GM19468 (cell line): ENCODE data around the gene CTPS2.
"Not testable (repeated sequence)": the region's sequence is repeated elsewhere in the genome, so short reads cannot be mapped to it uniquely, and the experiment has no call there.

Source experiments
- ATAC-seq: cut with Tn5 transposase; IDR thresholded peaks from one replicate; pipeline ENCODE4 v1.9.1; 2021; ENCODE audit warnings: mild to moderate bottlenecking, moderate library complexity, moderate number of reproducible peaks; ENCODE audit not compliant: unreplicated experiment; ENCODE audit errors: extremely low read depth

The CTPS2 gene

DNA sequence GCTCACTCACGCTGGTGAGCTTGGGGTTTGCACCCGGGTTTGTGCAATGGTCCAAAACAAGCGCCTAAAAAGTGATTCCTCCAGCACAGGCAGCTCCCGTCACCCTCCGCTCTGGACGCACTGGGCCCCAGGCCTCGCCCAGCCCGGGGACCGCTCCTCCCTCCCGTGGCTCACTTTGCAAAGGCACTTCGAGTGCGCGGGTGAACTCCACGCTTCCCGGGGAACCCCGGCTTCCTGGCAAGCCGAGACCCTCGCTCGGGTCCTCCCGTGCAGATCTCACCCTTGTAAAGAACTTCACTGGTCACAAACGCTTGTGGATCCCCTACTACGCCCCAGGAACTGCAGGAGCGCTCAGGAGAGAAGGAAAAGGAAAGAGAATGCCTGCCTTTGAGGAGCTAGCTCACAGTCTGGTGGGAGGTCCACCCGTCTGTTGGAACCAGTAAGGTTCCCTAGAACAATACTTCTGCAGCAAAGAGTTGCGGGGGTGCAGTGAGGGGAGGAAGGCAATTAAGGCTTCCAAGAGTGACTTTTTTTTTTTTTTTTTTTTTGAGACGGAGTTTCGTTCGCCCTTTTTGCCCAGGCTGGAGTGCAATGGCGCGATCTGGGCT lies at the start of gene CTPS2:
Gene CTPS2, minus strand, starts transcription at position 122 of the 608 bp plus-strand sequence. CDS start 9,767 bp downstream, outside the sequence.
- no peak for ATAC-seq

DNA sequence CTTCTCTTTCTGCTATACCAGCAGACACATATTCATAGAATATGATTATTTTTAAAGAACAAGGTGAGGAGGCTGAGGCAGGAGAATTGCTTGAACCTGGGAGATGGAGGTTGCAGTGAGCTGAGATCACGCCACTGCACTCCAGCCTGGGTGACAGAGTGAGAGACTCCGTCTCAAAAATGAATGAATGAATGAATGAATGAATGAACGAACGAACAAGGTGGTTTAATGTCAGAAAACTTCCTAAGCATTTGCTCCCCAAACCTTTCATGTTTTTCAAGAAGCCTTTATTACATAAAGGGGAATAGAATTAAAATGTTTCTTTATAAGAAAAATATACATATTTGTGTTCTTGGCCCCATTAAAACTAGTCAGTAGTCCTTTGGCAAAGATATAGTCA lies 49.0 kb upstream of the CTPS2 start:
- not testable (repeated sequence) for ATAC-seq

DNA sequence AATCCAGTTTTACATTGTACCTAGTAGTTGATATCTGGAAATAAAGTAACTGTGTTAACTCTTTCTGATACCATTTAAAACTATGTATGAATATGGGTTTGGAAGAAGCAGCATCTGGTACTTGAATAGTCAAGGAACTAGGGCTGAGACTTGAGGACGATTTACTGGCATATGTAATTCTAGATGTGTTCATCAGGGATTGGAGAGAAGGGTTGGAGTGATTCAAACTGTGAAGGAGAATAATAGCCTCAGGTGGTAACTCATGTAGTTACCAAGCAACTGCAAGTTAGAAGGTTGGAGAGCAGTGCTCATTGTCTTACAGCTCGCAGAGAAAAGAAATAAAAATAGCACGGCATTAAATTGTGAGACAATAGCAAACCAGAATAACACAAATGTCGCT lies 44.3 kb upstream of the CTPS2 start:
- ATAC-seq, result no peak

DNA sequence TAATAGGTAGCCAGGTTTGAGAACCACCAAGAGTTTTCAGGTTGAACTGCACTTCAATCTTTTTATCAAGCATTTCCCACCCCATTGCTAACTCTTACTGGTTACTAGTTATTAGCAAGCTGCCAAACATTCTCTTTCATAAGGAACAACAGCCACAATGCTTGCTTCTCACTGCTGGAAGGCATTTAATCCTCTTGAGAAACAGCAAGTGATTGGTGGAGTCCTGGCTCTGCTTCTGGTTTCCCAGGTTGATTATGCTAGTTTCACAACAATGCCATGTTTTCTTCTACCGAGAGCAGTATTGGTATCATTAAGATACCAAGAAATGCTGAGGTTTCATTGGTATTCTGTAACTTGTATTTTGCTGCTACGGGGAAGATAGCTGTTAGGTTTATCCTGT lies 41.5 kb upstream of the CTPS2 start:
- no peak for ATAC-seq

DNA sequence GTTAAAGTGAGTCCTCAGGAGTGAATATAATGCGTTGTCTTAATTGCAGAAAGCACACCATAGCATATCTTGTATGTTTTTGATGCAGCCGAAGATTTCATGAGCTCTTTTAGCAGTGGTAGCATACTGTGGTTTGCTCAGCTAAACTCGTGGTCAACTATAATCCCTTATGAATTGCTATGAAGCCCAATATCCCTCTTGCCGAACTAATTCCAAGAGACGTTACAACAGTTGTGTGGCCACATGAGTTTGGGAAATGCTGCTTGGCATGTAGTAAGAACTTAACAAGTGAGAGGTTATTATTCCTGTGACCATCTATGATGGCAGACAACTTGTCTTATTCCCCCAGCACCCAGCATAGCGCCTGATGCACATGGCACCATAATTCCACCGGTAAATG lies 37.7 kb upstream of the CTPS2 start:
- ATAC-seq, result no peak

- ATAC-seq, result no peak
Measured at GRCh38 chrX:16748425-16748824, 36.0 kb upstream of the CTPS2 start.

- no peak for ATAC-seq
Measured at GRCh38 chrX:16745659-16746058, 33.2 kb upstream of the CTPS2 start.

- ATAC-seq, result no peak
Measured at GRCh38 chrX:16745102-16745501, 32.6 kb upstream of the CTPS2 start.

GRCh38 chrX:16743604-16744325 lies 31.3 kb upstream of the CTPS2 start:
- ATAC-seq, result no peak

DNA sequence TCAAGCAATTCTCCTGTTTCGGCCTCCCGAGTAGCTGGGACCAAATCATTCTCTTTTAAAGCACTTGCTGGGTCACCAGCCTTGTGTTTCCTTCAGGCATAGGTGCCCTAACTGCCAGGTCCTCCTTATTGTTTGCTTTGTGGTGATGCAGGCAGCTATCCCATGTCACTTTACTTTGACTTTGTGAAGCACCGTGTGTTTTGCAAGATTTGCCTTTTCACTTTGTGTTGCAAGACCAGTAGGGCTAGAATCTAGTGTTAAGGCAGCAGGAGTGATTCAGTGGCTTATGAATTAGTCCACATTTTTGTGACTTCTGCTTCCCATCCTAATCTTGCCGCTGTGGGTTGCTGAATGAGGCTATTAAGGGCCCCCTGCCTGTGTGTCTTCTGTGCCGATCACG lies 27.1 kb upstream of the CTPS2 start:
- no peak for ATAC-seq

DNA sequence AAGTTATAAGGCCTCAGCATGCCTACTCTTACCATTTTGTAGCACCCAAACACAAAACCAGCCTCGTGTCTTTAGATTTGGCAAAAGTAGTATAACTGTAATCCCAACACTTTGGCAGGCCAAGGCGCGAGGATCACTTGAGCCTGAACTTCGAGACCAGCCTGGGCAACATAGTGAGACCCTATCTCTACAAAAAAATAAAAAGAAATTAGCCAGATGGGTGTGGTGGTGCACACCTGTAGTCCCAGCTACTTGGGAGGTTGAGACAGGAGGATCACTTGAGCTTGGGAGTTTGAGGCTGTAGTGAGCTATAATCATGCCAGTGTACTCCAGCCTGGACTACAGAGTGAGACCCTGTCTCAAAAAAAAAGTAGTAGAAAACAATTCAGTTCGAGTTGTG lies 24.6 kb upstream of the CTPS2 start:
- ATAC-seq, result no peak

GRCh38 chrX:16733013-16733412 lies 20.5 kb upstream of the CTPS2 start:
- no peak for ATAC-seq

DNA sequence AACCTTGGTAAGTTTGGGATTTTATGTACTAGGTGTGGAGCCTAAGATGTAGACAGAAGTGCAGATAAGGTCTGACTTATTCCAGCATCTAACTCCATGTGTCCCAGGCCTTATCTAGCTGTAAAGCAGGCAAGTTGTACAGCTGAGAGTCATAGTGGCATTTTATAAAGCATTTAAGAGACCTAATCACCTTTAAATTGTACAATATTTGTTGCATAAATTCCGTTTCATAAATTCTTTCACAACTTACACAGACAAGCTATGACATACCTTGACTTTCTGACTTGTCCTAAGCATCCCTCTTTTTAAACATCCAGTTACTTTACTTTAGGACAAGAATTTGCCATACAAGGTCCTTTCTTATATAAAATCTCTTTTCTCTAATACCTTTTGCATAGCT lies 18.0 kb upstream of the CTPS2 start:
- no peak for ATAC-seq

DNA sequence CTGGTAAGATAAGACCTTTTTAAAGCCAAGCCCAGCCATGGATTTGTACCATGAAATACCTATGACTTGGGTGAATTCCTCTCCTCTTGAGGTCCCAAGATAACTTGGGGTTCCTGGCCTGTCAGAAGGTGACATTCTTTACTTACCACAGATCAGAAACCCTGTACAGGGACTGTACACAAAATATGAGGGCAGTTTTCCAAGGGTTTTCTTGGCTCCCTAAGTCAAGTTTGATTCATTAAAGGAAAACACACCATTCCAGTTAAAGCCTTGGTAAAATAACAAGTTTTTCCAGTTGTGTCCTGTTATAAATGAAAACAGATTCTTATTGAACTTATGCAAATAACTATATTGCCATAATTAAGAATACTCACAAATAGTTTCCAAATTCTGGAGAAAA lies 15.2 kb upstream of the CTPS2 start:
- no peak for ATAC-seq

- peak; percentile 60 for ATAC-seq
Measured at GRCh38 chrX:16726347-16726988, 14.0 kb upstream of the CTPS2 start.

DNA sequence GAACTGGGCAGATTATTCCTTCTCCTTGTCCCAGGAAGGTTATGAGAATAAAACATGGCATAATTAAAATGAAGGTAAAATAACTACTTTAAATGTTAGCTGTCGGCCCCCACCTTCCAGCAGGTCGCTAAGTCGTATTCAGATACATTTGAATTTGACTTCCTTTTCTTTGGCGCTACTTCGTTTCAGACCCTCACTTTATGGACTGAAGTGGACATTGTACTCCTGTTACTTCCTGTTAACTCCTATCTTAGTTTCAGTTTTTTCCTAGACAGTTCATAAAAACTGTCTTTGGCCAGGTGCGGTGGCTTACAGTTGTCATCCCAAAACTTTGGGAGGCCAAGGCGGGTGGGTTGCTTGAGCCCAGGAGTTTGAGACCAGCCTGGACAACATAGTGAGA lies 12.6 kb upstream of the CTPS2 start:
- no peak for ATAC-seq

GRCh38 chrX:16722481-16722880 lies 10.0 kb upstream of the CTPS2 start:
- ATAC-seq, result no peak

GRCh38 chrX:16719334-16720084 lies 7.0 kb upstream of the CTPS2 start, which contains the start of gene SYAP1:
SYAP1 (plus strand) TSS chrX:16719612; CDS start chrX:16719725, 113 bp downstream.
- peak; percentile 96 for ATAC-seq

GRCh38 chrX:16718824-16719333 lies 6.4 kb upstream of the CTPS2 start:
- no peak for ATAC-seq

DNA sequence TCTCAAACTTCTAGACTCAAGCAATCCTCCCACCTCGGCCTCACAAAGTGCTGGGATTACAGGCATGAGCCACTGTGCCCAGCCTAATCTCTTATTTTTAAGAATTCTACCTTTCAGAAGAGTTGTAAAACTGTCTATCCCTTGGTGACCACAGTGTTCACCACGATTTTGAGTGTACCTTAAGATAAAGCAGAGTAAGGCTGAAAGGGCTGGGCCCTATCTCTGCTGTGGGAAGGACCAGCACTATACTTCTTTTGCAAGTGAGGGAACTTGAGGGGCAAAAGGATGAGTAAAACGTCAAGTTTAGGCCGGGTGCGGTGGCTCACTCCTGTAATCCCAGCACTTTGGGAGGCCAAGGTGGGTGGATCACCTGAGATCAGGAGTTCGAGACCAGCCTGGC lies 4.0 kb upstream of the CTPS2 start:
- ATAC-seq, result not testable (repeated sequence)
